ENCODE data around the gene DHX35.

DNA sequence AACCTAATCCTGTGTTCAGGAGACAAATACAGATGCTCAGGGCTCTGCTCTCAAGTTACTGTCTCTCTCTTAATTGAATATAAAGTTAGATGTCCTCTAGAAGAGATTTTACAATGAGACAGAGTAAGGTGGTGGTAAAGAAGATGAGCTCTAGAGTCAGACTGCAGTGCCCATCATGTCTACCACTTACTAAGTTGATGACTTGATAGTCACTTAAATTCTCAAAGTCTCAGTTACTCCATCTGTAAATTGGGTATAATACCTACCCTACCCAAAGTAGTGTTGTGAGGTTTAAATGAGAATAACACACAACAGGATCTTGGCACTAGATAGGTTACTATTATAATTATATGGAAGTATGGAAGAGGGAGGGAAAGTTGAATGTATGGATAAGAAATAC, 1.6 kb downstream of the DHX35 start:
- TF ChIP-seq CTCF (conservative IDR thresholded peaks at IDR 0.05 in 1 of 2, IDR thresholded peaks at IDR 0.05 in 1 of 2; ENCODE audit: extremely low read depth in 1 of 2, insufficient read depth in 1 of 2, low read depth in 1 of 2, low read length in 2 of 2) = no peak
- no peak for TF ChIP-seq EZH2 (IDR thresholded peaks at IDR 0.05; ENCODE audit: borderline replicate concordance, low read length)
